Measurements from ENCODE around the gene CHST13. TPM values are rescaled to one million over a fixed set of nuclear protein-coding genes. Genes with fewer than 3 reads are reported as not detected.

Gene CHST13
- total and polyA plus RNA-seq, 2 donors (not counting 3 experiments of a cell fraction or from before 2014, with no cell fraction given) = 0.04 TPM; not detected in 1

GRCh38 chr3:126516936-126517290 is 7.0 kb upstream of the CHST13 start:
- H3K9me3 ChIP-seq (replicated peaks; ENCODE audit: control insufficient read depth, insufficient read depth, low read length) = no peaks in the 10 kb centered on the region
- H3K9ac ChIP-seq (replicated peaks; ENCODE audit: extremely low read depth, insufficient read depth, low read length) = no peak overlapping the region
- no peaks in the 10 kb centered on the region for H4K20me1 ChIP-seq (replicated peaks; ENCODE audit: control insufficient read depth, extremely low read depth, insufficient read depth, low read length)
- POLR2A ChIA-PET = no interaction called here
- no peak overlapping the region for H3K4me3 ChIP-seq (replicated peaks in 1 of 3; ENCODE audit: insufficient read depth in 1 of 3, low read depth in 1 of 3, low read length in 3 of 3)
- no peak overlapping the region for H3K4me2 ChIP-seq (ENCODE audit: insufficient read depth, low read length)
- no TSS peak for BruUV-seq (replicated peaks)
- no peaks in the 10 kb centered on the region for H3K27me3 ChIP-seq (ENCODE audit: control insufficient read depth in 2 of 2, insufficient read depth in 2 of 2, low read length in 2 of 2)
- intact Hi-C loops (cut with micrococcal nuclease) = no loop called here
- no peak for FAIRE-seq
- no peaks in the 10 kb centered on the region for H3K9me1 ChIP-seq (replicated peaks; ENCODE audit: control insufficient read depth, extremely low read depth, insufficient read depth, low read length)
- DNase-seq (ENCODE audit: low read depth, low spot score) = no peak
- dilution Hi-C loops (cut with MboI; ENCODE audit: extremely low pct_ligation_motif_present, low sequenced_read_pairs) = no loop called here
- CTCF ChIA-PET = no interaction called here
- H3K27ac ChIP-seq (ENCODE audit: insufficient read depth, low read depth, low read length) = no peak overlapping the region
- no peaks in the 10 kb centered on the region for H3K79me2 ChIP-seq (ENCODE audit: control insufficient read depth, insufficient read depth, low read length)
- TF ChIP-seq POLR2AphosphoS5 (IDR thresholded peaks at IDR 0.05; ENCODE audit: insufficient read depth, low read depth, low read length) (no peak), POLR2A (IDR thresholded peaks at IDR 0.05; ENCODE audit: low read depth, low read length) (no peak), EZH2 (IDR thresholded peaks at IDR 0.05; ENCODE audit: borderline replicate concordance, low read depth, low read length, severe bottlenecking) (no peak), MYC (IDR thresholded peaks at IDR 0.05; ENCODE audit: low read depth, low read length) (no peak), MAX (IDR thresholded peaks at IDR 0.05; ENCODE audit: insufficient read depth, insufficient read length) (no peak), JUN (IDR thresholded peaks at IDR 0.05; ENCODE audit: borderline replicate concordance, insufficient read depth, insufficient read length, low read depth) (no peak), FOS (IDR thresholded peaks at IDR 0.05; ENCODE audit: borderline replicate concordance, insufficient read depth, low read length) (no peak), GATA2 (IDR thresholded peaks at IDR 0.05; ENCODE audit: insufficient read depth, insufficient read length, low read depth, low read length) (no peak), CTCF (IDR thresholded peaks at IDR 0.05; ENCODE audit: extremely low read depth in 1 of 2, insufficient read depth in 1 of 2, low read depth in 1 of 2, low read length in 2 of 2) (no peak)
- H3K4me1 ChIP-seq (ENCODE audit: control insufficient read depth, extremely low read depth, insufficient read depth, low read length) = no peaks in the 10 kb centered on the region
- no peaks in the 10 kb centered on the region for H3K36me3 ChIP-seq (ENCODE audit: control insufficient read depth in 2 of 2, extremely low read depth in 1 of 2, insufficient read depth in 2 of 2, low read length in 2 of 2)
- no peak overlapping the region for H2AFZ ChIP-seq (ENCODE audit: low read depth, low read length)

Data from endothelial cell of umbilical vein (primary cell).